NCI-H2196 (cell line): ENCODE results near the gene CTBP2.
"Not testable (repeated sequence)": the region's sequence is repeated elsewhere in the genome, so short reads cannot be mapped to it uniquely, and the experiment has no call there.

ENCODE experiments used
- DNase-seq: peaks from one replicate; lab custom pipeline; 2025; ENCODE audit not compliant: unreplicated experiment; lab: John Stamatoyannopoulos, UW

The CTBP2 gene

DNA sequence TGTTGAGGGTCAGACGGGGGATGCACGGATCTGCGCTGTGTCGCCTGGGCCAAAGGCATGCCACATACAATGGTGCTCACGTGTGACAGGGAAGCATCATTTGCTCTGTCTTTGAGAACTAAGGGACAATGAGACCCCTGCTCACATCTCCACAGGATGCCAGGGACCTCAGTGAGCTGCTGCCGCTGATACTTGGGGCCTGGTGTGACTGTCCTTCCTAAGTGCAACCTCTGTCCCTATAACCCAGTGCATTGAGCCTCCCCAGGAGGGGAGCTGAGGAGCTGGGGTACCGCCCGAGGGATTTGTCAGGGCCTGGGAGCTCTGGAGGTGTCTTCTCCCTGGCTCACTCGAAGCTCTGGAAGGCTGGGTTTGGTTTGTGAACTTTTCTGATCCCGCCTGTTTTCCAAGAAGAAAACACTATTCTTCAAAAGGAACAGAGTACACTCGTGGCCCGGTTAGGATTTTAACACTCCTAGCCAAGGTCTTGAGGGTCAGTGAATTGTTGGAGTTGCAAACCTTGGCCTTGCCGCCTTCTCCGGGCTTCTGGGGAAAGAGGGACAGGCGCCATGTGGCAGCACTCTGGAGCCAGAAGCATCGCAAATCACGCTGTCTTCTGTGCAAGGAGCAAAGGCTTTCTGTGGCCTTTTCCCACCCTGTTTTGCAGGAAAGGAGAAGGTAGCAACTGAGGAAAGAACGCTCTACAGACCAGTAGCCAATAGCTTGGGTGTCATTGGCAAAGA, 26.2 kb upstream of the CTBP2 start:
- no peak for DNase-seq

DNA sequence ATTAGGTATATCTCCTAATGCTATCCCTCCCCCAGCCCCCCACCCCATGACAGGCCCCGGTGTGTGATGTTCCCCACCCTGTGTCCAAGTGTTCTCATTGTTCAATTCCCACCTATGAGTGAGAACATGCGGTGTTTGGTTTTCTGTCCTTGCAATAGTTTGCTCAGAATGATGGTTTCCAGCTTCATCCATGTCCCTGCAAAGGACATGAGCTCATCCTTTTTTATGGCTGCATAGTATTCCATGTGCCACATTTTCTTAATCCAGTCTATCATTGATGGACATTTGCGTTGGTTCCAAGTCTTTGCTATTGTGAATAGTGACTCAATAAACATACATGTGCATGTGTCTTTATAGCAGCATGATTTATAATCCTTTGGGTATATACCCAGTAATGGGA, 18.7 kb upstream of the CTBP2 start:
- DNase-seq, result not testable (repeated sequence)

GRCh38 chr10:125177641-125178640, 17.6 kb upstream of the CTBP2 start:
- no peak for DNase-seq

DNA sequence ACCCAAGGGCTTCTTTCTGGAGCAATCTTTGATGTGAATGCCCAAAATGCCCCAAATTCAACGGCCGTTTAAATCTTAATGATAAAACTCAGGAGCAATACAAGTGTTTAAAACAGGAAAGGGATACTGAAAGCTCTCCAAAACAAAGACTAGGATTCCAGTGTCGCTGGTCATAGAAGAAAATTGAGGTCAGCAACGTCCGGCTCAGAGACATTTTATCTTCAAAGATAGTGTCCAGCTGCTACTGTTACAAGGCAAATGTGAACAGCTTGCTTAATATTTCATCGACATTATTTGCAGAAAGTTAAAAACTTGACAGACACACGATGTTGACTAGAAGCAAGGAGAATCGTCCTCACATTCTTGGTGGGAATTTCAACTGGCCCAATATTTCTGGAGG, 15.4 kb upstream of the CTBP2 start:
- no peak for DNase-seq

- DNase-seq, result no peak
Observed at GRCh38 chr10:125174360-125174759, 14.0 kb upstream of the CTBP2 start.

- no peak for DNase-seq
Observed at GRCh38 chr10:125172694-125173093, 12.3 kb upstream of the CTBP2 start.

- no peak for DNase-seq
Observed at GRCh38 chr10:125171402-125172306, 11.3 kb upstream of the CTBP2 start.

- DNase-seq, result no peak
Observed at GRCh38 chr10:125169915-125170314, 9.6 kb upstream of the CTBP2 start.

GRCh38 chr10:125169279-125169678, 8.9 kb upstream of the CTBP2 start:
- DNase-seq, result no peak

GRCh38 chr10:125166658-125167057, 6.3 kb upstream of the CTBP2 start:
- no peak for DNase-seq

DNA sequence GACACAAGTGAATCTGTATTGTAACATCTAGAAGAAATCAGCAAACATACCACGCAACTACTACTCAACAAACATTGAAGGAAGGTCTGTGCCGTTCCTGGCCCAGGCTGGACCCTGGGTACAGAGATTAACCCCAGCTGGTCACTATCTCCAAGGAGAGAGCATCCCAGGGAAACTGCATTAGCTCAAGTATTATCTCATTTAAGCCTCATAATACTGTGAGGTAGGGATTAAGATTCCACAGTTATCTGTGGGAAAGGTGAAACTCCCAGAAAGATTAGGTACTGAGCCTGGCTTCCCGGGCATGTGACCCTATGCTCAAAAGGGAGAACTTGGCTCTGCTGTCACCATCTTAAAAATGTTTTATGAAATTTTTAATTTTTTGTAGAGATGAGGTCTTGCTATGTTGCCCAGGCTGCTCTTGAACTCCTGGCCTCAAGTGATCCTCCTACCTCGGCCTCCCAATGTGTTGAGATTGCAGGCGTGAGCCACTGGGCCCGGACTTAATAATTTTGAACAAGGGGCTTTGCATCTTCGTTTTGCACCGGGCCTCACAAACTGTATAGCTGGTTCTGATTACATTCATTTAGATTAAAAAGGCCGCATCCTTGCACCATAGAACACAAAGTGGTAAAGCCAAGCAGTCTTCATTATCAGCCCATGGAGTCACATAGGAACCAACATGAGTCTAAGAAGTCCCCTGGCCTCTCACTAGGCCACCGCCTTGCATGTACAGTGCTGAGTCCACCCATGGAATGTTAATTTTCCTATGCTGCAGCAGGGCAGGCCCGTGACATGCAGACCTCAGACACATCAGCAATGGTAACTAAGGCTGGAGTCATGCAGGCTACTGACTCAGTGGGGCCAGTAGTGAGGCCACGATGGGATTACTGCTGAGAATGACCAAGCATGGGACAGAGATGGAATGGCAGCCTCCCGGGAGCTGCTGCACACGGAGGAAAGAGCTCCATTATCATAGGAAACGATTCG, 5.5 kb upstream of the CTBP2 start:
- DNase-seq, result no peak

DNA sequence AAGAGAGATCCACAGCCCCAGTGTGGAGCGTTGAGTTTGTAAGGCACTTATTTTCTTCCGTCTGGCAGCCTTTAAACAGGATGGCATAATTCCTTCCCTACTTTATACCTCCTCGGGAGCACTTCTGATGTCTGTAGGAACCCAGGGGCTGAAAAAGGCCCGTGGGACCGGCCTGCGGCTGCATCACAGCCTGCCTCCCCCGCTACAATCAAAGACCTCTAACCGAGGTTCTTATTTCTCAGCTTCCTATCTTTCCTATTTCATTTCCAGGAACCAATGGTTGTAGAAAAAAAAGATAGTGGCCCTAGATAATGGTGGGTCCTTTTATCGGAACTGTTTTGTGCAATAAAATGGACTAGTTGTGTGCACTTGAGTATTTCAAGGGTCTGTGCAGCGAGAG, 4.1 kb upstream of the CTBP2 start:
- no peak for DNase-seq

DNA sequence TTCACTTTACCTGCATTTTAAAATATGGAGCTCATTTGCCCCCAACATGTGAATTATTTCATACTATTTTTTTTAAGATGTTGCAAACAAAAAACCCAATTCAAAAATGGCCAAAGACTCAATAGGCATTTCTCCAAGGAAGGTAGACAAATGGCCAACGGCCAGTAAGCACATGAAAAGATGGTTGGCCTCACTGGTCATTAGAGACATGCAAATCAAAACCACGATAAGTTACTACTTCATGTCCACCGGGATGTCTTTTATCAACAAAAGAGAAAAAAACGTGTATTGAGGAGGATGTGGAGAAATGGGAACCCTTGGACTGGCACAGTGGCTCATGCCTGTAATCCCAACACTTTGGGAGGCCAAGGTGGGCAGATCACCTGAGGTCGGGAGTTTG, 3.4 kb upstream of the CTBP2 start:
- DNase-seq, result no peak

- DNase-seq, result not testable (repeated sequence)
Observed at GRCh38 chr10:125163312-125163711, 2.9 kb upstream of the CTBP2 start.

DNA sequence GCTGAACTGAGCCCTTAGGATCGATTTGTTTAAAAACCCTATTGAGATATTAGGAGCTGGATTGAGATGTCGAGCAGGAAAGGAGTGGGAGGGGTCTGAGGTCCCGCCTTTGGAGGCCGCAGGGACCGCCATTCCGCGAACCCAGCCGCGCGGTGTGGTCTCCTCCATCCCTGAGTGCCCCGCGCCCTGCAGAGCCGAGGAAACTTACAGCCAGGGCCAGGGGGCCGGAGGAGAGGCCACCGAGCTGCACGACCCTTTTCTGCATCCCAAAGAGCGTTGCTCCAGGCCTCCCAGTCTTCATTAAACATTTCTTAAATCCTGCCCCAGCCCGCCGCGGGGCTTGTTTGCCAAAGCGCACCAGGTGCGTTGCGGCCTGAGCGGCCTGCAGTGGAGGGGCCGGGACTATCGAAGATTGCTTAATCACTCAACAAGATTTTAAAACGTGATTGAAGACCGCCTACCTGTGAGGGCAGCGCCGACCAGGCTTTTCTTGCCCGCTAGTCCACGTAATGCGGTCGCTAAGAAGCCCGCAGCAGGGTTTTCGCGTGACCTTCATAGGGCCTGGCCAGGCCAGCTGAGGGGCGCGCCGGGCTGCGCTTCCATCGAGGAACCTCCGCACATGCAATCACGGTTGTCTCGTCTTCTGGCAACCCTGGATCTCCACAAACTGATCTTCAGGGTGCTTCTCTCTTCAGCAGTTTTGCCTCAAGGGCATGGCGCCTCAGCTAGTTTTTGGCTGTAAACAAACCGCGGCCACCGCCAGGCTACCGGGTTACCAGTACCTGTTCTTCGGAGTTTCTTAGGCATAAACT, 2.0 kb upstream of the CTBP2 start:
- no peak for DNase-seq

GRCh38 chr10:125161707-125162119, 1.4 kb upstream of the CTBP2 start:
- no peak for DNase-seq

DNA sequence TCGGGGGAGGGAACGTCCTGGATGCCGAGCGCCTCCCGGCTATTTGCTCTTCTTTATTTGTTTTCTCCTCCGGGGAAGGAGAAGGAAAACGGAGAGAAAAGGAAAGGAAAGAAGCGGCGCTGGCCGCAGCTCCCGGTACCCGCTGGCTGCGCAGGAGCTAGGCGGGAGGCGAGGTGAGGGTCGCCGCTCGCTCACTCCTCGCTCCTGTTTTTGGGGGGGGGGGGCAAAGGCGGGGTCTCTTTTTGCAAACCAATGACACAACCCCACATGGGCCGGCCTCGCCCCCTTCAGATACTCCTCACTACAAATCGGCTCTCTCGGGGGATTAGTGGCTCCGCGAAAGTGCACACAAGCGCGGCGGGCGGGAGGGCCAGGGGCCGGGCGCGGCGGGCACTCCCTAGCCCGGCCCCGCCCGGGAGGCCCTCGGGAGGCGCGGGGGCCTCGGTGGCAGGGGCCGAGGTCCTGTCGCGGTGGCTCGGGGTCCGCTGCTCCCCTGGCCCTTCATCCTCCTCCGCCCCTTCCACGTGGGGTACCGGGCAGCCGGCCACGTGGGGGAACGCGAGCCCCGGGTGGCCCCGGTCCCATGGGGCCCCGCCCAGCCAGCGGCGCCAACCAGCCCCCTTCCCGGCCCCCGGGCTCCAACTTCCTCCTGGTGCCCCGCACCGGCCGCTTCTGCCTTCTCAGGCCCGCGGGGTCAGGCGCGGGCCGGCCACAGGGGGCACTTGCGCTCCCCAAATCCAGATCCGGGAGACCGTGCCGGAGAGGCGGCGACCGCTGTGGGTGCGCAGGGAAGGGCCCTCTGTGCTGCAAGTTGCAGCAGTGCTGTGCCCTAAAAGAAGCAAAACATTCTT, 718 bp upstream of the CTBP2 start:
- peak; percentile 47 for DNase-seq

- DNase-seq, result no peak
Observed at GRCh38 chr10:125159486-125159931, 854 bp downstream of the CTBP2 start.
